Hepatocyte (in vitro differentiated cells): Measurements from ENCODE around the gene ADCY2. TPM values are rescaled to one million over a fixed set of nuclear protein-coding genes. Genes with fewer than 3 reads are reported as not detected.

Experiments used
- DNase-seq: peaks from one replicate; pipeline ENCODE4 v3.0.0-alpha.2; 2016; ENCODE audit warnings: low spot score
- H2AFZ ChIP-seq: fragments of 200-600 bp; sonication (generic); 2 replicates; pipeline ENCODE4 v1.6.0; 2016; ENCODE audit warnings: antibody characterized with exemption, mild to moderate bottlenecking
- H3K27ac ChIP-seq: fragments of 200-600 bp; sonication (generic); 2 replicates; pipeline ENCODE4 v1.5.1; 2016; ENCODE audit warnings: mild to moderate bottlenecking
- H3K27me3 ChIP-seq: fragments of 200-600 bp; sonication (generic); 2 replicates; pipeline ENCODE4 v1.6.1; 2016
- H3K36me3 ChIP-seq: fragments of 200-600 bp; sonication (generic); replicated peaks from 2 replicates; pipeline ENCODE4 v1.5.1; 2016; ENCODE audit warnings: low read depth; ENCODE audit not compliant: insufficient read depth
- H3K4me1 ChIP-seq: fragments of 200-600 bp; sonication (generic); 2 replicates; pipeline ENCODE4 v1.5.1; 2016; ENCODE audit warnings: mild to moderate bottlenecking, moderate library complexity; ENCODE audit not compliant: insufficient read depth
- H3K4me2 ChIP-seq: fragments of 200-600 bp; sonication (generic); 2 replicates; pipeline ENCODE4 v1.6.0; 2016
- H3K4me3 ChIP-seq: fragments of 200-600 bp; sonication (generic); 2 replicates; pipeline ENCODE4 v1.5.1; 2016; ENCODE audit warnings: mild to moderate bottlenecking
- H3K79me2 ChIP-seq: fragments of 200-600 bp; sonication (generic); 2 replicates; pipeline ENCODE4 v1.6.0; 2017; ENCODE audit warnings: mild to moderate bottlenecking
- H3K9me2 ChIP-seq: fragments of 200-600 bp; sonication (generic); replicated peaks from 2 replicates; pipeline ENCODE4 v1.6.0; 2017; ENCODE audit warnings: mild to moderate bottlenecking; ENCODE audit not compliant: insufficient read depth
- H3K9me3 ChIP-seq: fragments of 200-600 bp; sonication (generic); 2 replicates; pipeline ENCODE4 v1.5.1; 2016; ENCODE audit warnings: low read depth, mild to moderate bottlenecking
- H4K20me1 ChIP-seq: fragments of 200-600 bp; sonication (generic); 2 replicates; pipeline ENCODE4 v1.6.0; 2016; ENCODE audit warnings: mild to moderate bottlenecking; ENCODE audit not compliant: insufficient read depth, poor library complexity, severe bottlenecking
- CTCF ChIP-seq: fragments of 200-600 bp; sonication (generic); IDR thresholded peaks from 2 replicates; pipeline ENCODE4 v1.5.1; 2016; ENCODE audit warnings: antibody characterized with exemption, mild to moderate bottlenecking; ENCODE audit not compliant: poor library complexity
- EZH2 ChIP-seq: fragments of 200-600 bp; sonication (generic); IDR thresholded peaks from 2 replicates; pipeline ENCODE4 v1.6.1; 2016; ENCODE audit warnings: antibody characterized with exemption, mild to moderate bottlenecking, borderline replicate concordance
- EZH2phosphoT487 ChIP-seq: fragments of 200-600 bp; sonication (generic); IDR thresholded peaks from one replicate; pipeline ENCODE4 v1.6.1; 2018; ENCODE audit warnings: antibody characterized with exemption, mild to moderate bottlenecking, low read depth, moderate library complexity; ENCODE audit not compliant: unreplicated experiment, severe bottlenecking
- WGBS: methylation state at CpG from one replicate; pipeline ENCODE4 v1.1.6; 2016; ENCODE audit warnings: low lambda C conversion rate; ENCODE audit errors: missing lambda C conversion rate; 5-methylcytosine and 5-hydroxymethylcytosine counted together
- polyA plus RNA-seq: library from polyadenylated mRNA; unstranded; fragments of >200 nt; fragmentation: Nextera tagmentation; extraction: Ambion mirVana; gene quantifications from 2 replicates; pipeline ENCODE4 v1.2.1, GENCODE V29; 2016
- total RNA-seq: library from RNA; depleted of rRNA; stranded (reverse); fragments of >200 nt; gene quantifications from 2 replicates; pipeline ENCODE4 v1.2.3, GENCODE V29; 2014

Gene ADCY2
- total and polyA plus RNA-seq, 2 experiments from 2014 or later, result 3.2 to 8.5 TPM

- Histone ChIP-seq H3K9me3 (no peaks in the 10 kb centered on the region), H4K20me1 (no peaks in the 10 kb centered on the region), H3K27ac (no peak overlapping the region), H2AFZ (no peak overlapping the region), H3K27me3 (no peaks in the 10 kb centered on the region), H3K9me2 (no peaks in the 10 kb centered on the region), H3K79me2 (no peaks in the 10 kb centered on the region), H3K36me3 (no peaks in the 10 kb centered on the region), H3K4me1 (no peaks in the 10 kb centered on the region), H3K4me2 (no peak overlapping the region), H3K4me3 (no peak overlapping the region)
- no peak for DNase-seq
- 86% methylated on average over 5 of the region's 5 CpGs for WGBS
- no peak for TF ChIP-seq EZH2
- no peak for TF ChIP-seq CTCF
- no peak for TF ChIP-seq EZH2phosphoT487
These were observed 97.7 kb downstream of the ADCY2 start for GRCh38 chr5:7493622-7494021.

GRCh38 chr5:7494481-7495130, 98.7 kb downstream of the ADCY2 start:
- no peak overlapping the region for H3K27ac ChIP-seq
- no peak overlapping the region for H2AFZ ChIP-seq
- H3K4me2 ChIP-seq, result no peak overlapping the region
- TF ChIP-seq EZH2 (no peak), CTCF (no peak), EZH2phosphoT487 (no peak)
- no peaks in the 10 kb centered on the region for H3K9me2 ChIP-seq
- no peaks in the 10 kb centered on the region for H4K20me1 ChIP-seq
- no peaks in the 10 kb centered on the region for H3K4me1 ChIP-seq
- no peaks in the 10 kb centered on the region for H3K36me3 ChIP-seq
- DNase-seq, result no peak
- H3K9me3 ChIP-seq, result no peaks in the 10 kb centered on the region
- H3K4me3 ChIP-seq, result no peak overlapping the region
- no peaks in the 10 kb centered on the region for H3K27me3 ChIP-seq
- no peaks in the 10 kb centered on the region for H3K79me2 ChIP-seq
- WGBS, result 87% methylated on average over 2 of the region's 2 CpGs

GRCh38 chr5:7495131-7495517, 99.2 kb downstream of the ADCY2 start:
- H3K4me2 ChIP-seq, result no peak overlapping the region
- H3K36me3 ChIP-seq, result no peaks in the 10 kb centered on the region
- no peak for TF ChIP-seq EZH2phosphoT487
- TF ChIP-seq EZH2, result no peak
- TF ChIP-seq CTCF, result no peak
- H3K4me1 ChIP-seq, result no peaks in the 10 kb centered on the region
- no peaks in the 10 kb centered on the region for H3K9me3 ChIP-seq
- WGBS, result 84% methylated on average over 5 of the region's 5 CpGs
- no peaks in the 10 kb centered on the region for H3K79me2 ChIP-seq
- H3K27ac ChIP-seq, result no peak overlapping the region
- H4K20me1 ChIP-seq, result no peaks in the 10 kb centered on the region
- no peak overlapping the region for H2AFZ ChIP-seq
- no peaks in the 10 kb centered on the region for H3K9me2 ChIP-seq
- no peaks in the 10 kb centered on the region for H3K27me3 ChIP-seq
- no peak for DNase-seq
- H3K4me3 ChIP-seq, result no peak overlapping the region
